Neural cell (in vitro differentiated cells): ENCODE results near the gene PHACTR4. TPM values are rescaled to one million over a fixed set of nuclear protein-coding genes. Genes with fewer than 3 reads are reported as not detected.
"Not testable (repeated sequence)": the region's sequence is repeated elsewhere in the genome, so short reads cannot be mapped to it uniquely, and the experiment has no call there.

ENCODE experiments used
- H2AFZ ChIP-seq: fragments of 200-600, 300-800 bp; sonication (generic), shearing (Covaris generic); 2 replicates; pipeline ENCODE4 v1.6.0; 2014; ENCODE audit warnings: low read depth, mild to moderate bottlenecking, antibody characterized with exemption, low read length, moderate library complexity
- H3F3A ChIP-seq: fragments of 200-600 bp; shearing (Covaris generic); 2 replicates; pipeline ENCODE4 v1.6.1; 2016; ENCODE audit warnings: mild to moderate bottlenecking, moderate library complexity, mixed read lengths, antibody characterized with exemption, low read length; ENCODE audit not compliant: insufficient read depth, poor library complexity, severe bottlenecking
- H3K27ac ChIP-seq: fragments of 200-600, 300-800 bp; sonication (generic), shearing (Covaris generic); 2 replicates; pipeline ENCODE4 v1.5.1; 2014; ENCODE audit warnings: mild to moderate bottlenecking, low read length, moderate library complexity
- H3K27me3 ChIP-seq: fragments of 300-800, 200-600 bp; sonication (generic), shearing (Covaris generic); 2 replicates; pipeline ENCODE4 v1.6.0; 2014; ENCODE audit warnings: mild to moderate bottlenecking, low read depth, low read length, moderate library complexity; ENCODE audit not compliant: insufficient read depth
- H3K36me3 ChIP-seq: fragments of 300-800, 200-600 bp; sonication (generic), shearing (Covaris generic); 2 replicates; pipeline ENCODE4 v1.5.1; 2014; ENCODE audit warnings: mild to moderate bottlenecking, antibody characterized with exemption, low read length, moderate library complexity; ENCODE audit not compliant: insufficient read depth
- H3K4me2 ChIP-seq: fragments of 300-800, 200-600 bp; sonication (generic), shearing (Covaris generic); 2 replicates; pipeline ENCODE4 v1.6.0; 2014; ENCODE audit warnings: mild to moderate bottlenecking, low read length
- H3K4me3 ChIP-seq: fragments of 300-800, 200-600 bp; sonication (generic), shearing (Covaris generic); 2 replicates; pipeline ENCODE4 v1.5.1; 2014; ENCODE audit warnings: mild to moderate bottlenecking, low read length, moderate library complexity
- H3K79me2 ChIP-seq: fragments of 200-600 bp; shearing (Covaris generic); replicated peaks from 2 replicates; pipeline ENCODE4 v1.6.0; 2014; ENCODE audit warnings: mild to moderate bottlenecking, low read length, moderate library complexity; ENCODE audit not compliant: insufficient read depth
- H3K9ac ChIP-seq: fragments of 300-800, 200-600 bp; sonication (generic), shearing (Covaris generic); 2 replicates; pipeline ENCODE4 v1.6.1; 2016; ENCODE audit warnings: mild to moderate bottlenecking, low read length, mixed read lengths
- H3K9me2 ChIP-seq: fragments of 200-600 bp; shearing (Covaris generic); 2 replicates; pipeline ENCODE4 v1.6.1; 2016; ENCODE audit warnings: mild to moderate bottlenecking, low read length, mixed read lengths; ENCODE audit not compliant: insufficient read depth
- H3K9me3 ChIP-seq: fragments of 200-600, 300-800 bp; sonication (generic), shearing (Covaris generic); 2 replicates; pipeline ENCODE4 v1.6.1; 2016; ENCODE audit warnings: mild to moderate bottlenecking, mixed run types, low read length, moderate library complexity, mixed read lengths
- H4K20me1 ChIP-seq: fragments of 200-600 bp; shearing (Covaris generic); 2 replicates; pipeline ENCODE4 v1.6.1; 2016; ENCODE audit warnings: mild to moderate bottlenecking, mixed run types; ENCODE audit not compliant: insufficient read depth
- CTCF ChIP-seq: fragments of 450-650 bp; IDR thresholded peaks from 2 replicates; pipeline ENCODE4 v1.5.1; 2014; ENCODE audit warnings: antibody characterized with exemption, mild to moderate bottlenecking, moderate library complexity; ENCODE audit not compliant: poor library complexity, severe bottlenecking
- EP300 ChIP-seq: fragments of 450-650 bp; conservative IDR thresholded peaks from 2 replicates; pipeline ENCODE4 v1.6.1; 2014; ENCODE audit warnings: antibody characterized with exemption, mild to moderate bottlenecking, moderate library complexity; ENCODE audit not compliant: poor library complexity, severe bottlenecking
- EZH2 ChIP-seq: fragments of 200-600, 300-800 bp; shearing (Covaris generic), sonication (generic); IDR thresholded peaks from 2 replicates; pipeline ENCODE4 v1.6.1; 2014; ENCODE audit warnings: antibody characterized with exemption, low read length, borderline replicate concordance, mild to moderate bottlenecking; ENCODE audit not compliant: insufficient read depth, poor library complexity, severe bottlenecking
- MXI1 ChIP-seq: fragments of 450-650 bp; conservative IDR thresholded peaks from 2 replicates; pipeline ENCODE4 v1.6.1; 2014; ENCODE audit warnings: antibody characterized with exemption, mild to moderate bottlenecking; ENCODE audit not compliant: poor library complexity, severe bottlenecking
- POLR2AphosphoS5 ChIP-seq: IDR thresholded peaks from 2 replicates; pipeline ENCODE4 v1.6.1; 2012
- RAD21 ChIP-seq: fragments of 450-650 bp; conservative IDR thresholded peaks from 2 replicates; pipeline ENCODE4 v1.6.1; 2014; ENCODE audit warnings: antibody characterized with exemption, mild to moderate bottlenecking, moderate library complexity
- REST ChIP-seq: IDR thresholded peaks from 2 replicates; pipeline ENCODE4 v1.6.1; 2012; ENCODE audit warnings: borderline replicate concordance
- SMC3 ChIP-seq: fragments of 450-650 bp; conservative IDR thresholded peaks from 2 replicates; pipeline ENCODE4 v1.6.1; 2014; ENCODE audit warnings: antibody characterized with exemption, mild to moderate bottlenecking, moderate library complexity; ENCODE audit not compliant: poor library complexity
- TAF1 ChIP-seq: IDR thresholded peaks from 2 replicates; pipeline ENCODE4 v1.6.1; 2012; ENCODE audit warnings: low read depth
- polyA plus RNA-seq: library from polyadenylated mRNA; depleted of rRNA; stranded (reverse); fragments of >200 nt; gene quantifications from 2 replicates; pipeline ENCODE4 v1.2.3, GENCODE V29; 2014

The PHACTR4 gene
- polyA plus RNA-seq, 1 donor from 2014 or later = 7.9 TPM

GRCh38 chr1:28510970-28511440 lies 141.5 kb downstream of the PHACTR4 start:
- H3K27ac ChIP-seq = no peak overlapping the region
- H3K79me2 ChIP-seq = peaks cover 15% of the 10 kb centered on the region
- no peak overlapping the region for H3K9ac ChIP-seq

GRCh38 chr1:28512058-28512611 lies 142.6 kb downstream of the PHACTR4 start:
- Histone ChIP-seq H3K9me3 (no peaks in the 10 kb centered on the region), H3K27ac (no peak overlapping the region), H3K36me3 (peaks cover 6% of the 10 kb centered on the region), H3K79me2 (peaks cover 4% of the 10 kb centered on the region), H3K27me3 (no peaks in the 10 kb centered on the region), H3F3A (no peaks in the 10 kb centered on the region), H3K9ac (no peak overlapping the region), H4K20me1 (no peaks in the 10 kb centered on the region), H3K4me3 (no peak overlapping the region), H3K4me2 (no peak overlapping the region), H2AFZ (no peak overlapping the region), H3K9me2 (no peaks in the 10 kb centered on the region)
- TF ChIP-seq EP300 (no peak), REST (no peak), EZH2 (no peak), POLR2AphosphoS5 (no peak), TAF1 (no peak)

More at GRCh38 chr1:28510970-28511440, 141.5 kb downstream of the PHACTR4 start:
- H3K4me2 ChIP-seq = no peak overlapping the region
- no peaks in the 10 kb centered on the region for H3F3A ChIP-seq
- H3K36me3 ChIP-seq = peaks cover 6% of the 10 kb centered on the region
- no peaks in the 10 kb centered on the region for H3K27me3 ChIP-seq
- H3K9me3 ChIP-seq = no peaks in the 10 kb centered on the region
- TF ChIP-seq SMC3 (no peak), EZH2 (no peak), TAF1 (no peak), REST (no peak), RAD21 (no peak), EP300 (no peak), POLR2AphosphoS5 (no peak), CTCF (no peak), MXI1 (no peak)
- no peaks in the 10 kb centered on the region for H4K20me1 ChIP-seq
- no peaks in the 10 kb centered on the region for H3K9me2 ChIP-seq
- H2AFZ ChIP-seq = no peak overlapping the region
- no peak overlapping the region for H3K4me3 ChIP-seq

GRCh38 chr1:28514445-28514933 lies 144.9 kb downstream of the PHACTR4 start:
- H3F3A ChIP-seq, H3K9me2 ChIP-seq, H3K27me3 ChIP-seq, H3K9me3 ChIP-seq, H3K79me2 ChIP-seq, H4K20me1 ChIP-seq, H2AFZ ChIP-seq, H3K27ac ChIP-seq, H3K4me2 ChIP-seq, H3K36me3 ChIP-seq, H3K9ac ChIP-seq, H3K4me3 ChIP-seq: not testable (repeated sequence)
